T-helper 1 cell treated with Interleukin-12 subunit alpha and Interleukin-12 subunit beta and Interleukin-4 antibody, amounts not matched to agents 30 ng/mL and 1 ng/mL, for 36 hours (primary cell): ENCODE results near the gene ADGRE1. TPM values are rescaled to one million over a fixed set of nuclear protein-coding genes. Genes with fewer than 3 reads are reported as not detected.
"Not testable (repeated sequence)": the region's sequence is repeated elsewhere in the genome, so short reads cannot be mapped to it uniquely, and the experiment has no call there.

Experiments
- intact Hi-C: fragments of 100-400 bp; cut with micrococcal nuclease; formaldehyde crosslinking; loops from one replicate; pipeline ENCODE4 v1.15.1; 2024
- total RNA-seq: library from RNA; stranded (reverse); gene quantifications from 2 replicates; pipeline ENCODE4 v1.2.3, GENCODE V29; 2022

ADGRE1 gene, protein sequence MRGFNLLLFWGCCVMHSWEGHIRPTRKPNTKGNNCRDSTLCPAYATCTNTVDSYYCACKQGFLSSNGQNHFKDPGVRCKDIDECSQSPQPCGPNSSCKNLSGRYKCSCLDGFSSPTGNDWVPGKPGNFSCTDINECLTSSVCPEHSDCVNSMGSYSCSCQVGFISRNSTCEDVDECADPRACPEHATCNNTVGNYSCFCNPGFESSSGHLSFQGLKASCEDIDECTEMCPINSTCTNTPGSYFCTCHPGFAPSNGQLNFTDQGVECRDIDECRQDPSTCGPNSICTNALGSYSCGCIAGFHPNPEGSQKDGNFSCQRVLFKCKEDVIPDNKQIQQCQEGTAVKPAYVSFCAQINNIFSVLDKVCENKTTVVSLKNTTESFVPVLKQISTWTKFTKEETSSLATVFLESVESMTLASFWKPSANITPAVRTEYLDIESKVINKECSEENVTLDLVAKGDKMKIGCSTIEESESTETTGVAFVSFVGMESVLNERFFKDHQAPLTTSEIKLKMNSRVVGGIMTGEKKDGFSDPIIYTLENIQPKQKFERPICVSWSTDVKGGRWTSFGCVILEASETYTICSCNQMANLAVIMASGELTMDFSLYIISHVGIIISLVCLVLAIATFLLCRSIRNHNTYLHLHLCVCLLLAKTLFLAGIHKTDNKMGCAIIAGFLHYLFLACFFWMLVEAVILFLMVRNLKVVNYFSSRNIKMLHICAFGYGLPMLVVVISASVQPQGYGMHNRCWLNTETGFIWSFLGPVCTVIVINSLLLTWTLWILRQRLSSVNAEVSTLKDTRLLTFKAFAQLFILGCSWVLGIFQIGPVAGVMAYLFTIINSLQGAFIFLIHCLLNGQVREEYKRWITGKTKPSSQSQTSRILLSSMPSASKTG
- total RNA-seq = 15.0 and 15.2 TPM in 2 replicates

DNA sequence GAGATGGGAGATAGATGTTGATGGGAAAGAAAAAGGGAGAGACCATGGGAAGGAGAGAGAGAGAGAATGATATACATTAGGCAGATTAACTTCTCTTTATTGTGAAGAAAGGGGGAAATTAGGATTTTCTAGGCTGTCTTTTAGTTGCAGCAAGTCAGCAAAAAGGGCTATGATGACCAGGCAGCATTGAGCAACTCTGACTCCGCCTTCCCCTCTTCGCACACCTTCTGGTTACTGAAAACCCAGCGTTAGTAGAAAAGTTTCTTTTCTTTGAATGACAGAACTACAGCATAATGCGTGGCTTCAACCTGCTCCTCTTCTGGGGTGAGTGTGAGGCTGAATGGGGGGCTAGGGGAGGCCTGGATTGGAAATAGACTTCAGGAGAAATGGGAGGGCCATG lies at the start of gene ADGRE1:
Gene ADGRE1 (plus strand): TSS at position 264 of the 400 bp plus-strand sequence. CDS start 30 bp downstream, at position 294.
- intact Hi-C loops = no loop called here

DNA sequence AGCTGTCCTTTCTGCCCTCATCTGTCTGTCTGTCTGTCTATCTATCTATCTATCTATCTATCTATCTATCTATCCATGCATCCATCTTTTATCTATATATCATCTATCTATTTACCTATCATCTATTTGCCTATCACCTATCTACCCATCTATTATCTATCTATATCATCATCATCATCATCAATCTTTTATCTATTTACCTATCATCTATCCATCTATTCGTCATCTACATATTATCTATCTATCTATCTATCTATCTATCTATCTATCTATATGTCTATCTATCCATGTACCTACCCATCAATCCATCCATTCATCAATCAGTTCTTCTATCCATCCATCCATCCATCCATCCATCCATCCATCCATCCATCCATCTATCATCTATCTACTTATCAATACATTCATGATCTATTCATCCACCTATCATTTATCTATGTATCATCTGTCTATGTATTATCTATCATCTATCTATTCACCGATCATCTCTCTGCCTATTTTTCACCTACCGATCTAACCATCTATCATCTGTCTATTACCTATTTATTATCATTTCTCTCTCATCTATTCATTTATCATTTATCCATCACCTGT lies 49.2 kb upstream of the ADGRE1 start:
- intact Hi-C loops = no loop called here

DNA sequence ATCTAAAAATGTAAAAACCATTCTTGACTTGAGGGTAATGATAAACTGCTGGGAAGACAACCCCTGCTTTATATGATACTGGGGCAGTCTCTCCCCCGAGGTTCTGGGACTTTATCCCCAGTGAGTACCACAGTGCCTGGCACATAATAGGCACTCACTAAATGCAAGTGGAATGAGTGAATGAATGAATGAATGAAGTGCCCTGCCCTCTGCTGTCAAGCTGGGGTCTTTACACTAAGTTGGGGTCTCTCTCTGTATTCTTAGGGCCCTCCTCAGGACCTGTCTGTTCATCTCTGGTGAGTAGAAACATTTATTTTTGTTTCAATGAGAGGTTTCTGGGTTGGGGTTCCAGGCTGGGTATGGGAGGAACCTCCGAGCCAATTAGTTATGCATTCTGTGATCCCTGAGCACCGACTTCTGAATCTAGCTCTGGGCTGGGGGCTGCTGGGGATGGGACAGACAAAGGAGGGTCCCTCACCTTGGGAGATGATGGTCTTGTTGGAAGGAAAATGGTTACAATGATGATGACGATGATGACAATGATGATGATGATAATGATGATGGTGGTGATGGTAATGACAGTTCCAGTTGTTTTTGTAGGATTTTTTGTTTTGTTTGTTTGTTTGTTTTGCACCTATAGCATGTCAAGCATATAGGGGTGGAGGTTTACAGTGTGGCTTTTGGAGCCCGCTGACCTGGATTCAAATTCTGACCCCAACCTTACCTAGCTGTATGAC lies 44.3 kb upstream of the ADGRE1 start:
- intact Hi-C loops = no loop called here

DNA sequence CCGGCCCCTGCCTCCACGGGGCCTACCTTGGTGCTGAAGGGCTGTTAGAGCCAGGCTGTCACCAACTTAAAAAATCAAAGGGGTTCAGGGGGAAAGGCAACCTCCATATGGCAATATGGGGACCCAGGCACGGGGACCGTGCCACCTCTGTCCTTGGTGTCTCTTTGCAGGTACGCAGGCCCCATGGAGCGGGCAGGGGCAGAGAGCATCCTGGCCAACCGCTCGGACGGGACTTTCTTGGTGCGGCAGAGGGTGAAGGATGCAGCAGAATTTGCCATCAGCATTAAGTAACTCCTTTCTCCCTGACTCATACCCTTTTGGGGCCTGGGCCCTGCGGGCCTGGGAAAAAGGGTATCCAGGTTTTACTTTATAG lies 39.6 kb upstream of the ADGRE1 start:
- intact Hi-C loops = no loop called here

DNA sequence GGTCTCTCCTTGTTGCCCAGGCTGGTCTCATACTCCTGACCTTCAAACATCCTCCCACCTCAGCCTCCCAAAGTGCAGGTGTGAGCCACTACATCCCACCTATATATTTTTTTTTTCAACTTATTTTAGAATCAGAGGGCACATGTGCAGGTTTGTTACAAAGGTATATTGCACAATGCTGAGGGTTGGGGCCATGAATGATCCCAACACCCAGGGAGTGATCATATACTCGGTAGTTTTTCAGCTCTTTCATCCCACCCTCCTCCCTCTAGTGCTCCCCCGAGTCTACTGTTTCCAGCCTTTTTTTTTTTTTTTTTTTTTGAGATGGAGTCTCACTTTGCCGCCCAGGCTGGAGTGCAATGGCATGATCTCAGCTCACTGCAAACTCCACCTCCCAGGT lies 38.4 kb upstream of the ADGRE1 start:
- intact Hi-C loops = no loop called here

DNA sequence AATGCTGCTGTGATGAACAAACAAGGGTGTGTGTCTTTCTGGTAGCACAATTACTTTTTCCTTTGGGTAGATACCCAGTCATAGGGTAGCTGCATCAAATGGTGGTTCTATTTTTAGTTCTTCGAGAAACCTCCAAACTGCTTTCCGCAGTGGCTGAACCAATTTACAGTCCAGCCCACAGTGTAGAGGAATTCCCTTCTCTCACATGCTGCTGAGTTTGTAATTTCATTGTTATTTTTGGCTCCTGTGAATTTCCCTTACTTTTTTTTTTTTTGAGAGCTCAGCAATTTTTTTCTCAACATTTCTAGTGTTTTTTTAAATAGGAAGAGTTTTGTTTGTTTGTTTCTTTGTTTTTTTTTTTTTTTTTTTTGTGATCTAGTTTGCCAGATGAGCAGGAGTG lies 37.5 kb upstream of the ADGRE1 start:
- intact Hi-C loops = no loop called here

DNA sequence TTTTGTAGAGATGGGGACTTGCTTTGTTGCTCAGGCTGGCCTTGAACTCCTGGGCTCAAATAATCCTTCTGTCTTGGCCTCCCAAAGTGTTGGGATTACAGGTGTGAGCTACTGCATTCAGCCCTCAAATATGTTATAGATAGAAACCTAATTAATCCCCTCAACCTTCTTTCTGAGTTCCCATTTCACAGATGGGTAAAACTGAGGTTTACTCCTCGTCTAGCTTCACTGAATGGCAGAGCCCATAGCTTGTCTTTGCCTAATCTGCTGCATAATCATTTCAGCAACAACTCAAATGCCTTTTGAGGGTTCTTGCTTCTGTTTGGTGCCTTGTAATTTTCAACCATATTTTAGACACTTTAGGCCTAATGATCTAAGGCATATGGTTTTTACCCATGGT lies 36.0 kb upstream of the ADGRE1 start:
- intact Hi-C loops = no loop called here

DNA sequence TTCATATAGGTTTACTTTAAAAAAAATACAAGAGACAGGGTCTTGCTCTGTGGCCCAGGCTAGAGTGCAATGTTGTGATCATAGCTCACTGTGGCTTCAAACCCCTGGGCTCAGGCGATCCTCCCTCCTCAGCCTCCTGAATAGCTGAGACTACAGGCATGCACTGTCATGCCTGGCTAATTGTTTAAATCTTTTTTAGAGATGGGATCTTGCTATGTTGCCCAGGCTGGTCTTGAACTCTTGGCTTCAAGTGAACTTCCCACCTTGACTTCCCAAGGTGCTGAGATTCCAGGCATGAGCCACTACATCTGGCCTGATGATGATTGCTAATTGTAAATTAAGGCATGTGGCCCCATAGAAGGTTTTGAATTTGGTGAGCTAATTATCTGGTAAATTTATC lies 35.4 kb upstream of the ADGRE1 start:
- intact Hi-C loops = no loop called here

DNA sequence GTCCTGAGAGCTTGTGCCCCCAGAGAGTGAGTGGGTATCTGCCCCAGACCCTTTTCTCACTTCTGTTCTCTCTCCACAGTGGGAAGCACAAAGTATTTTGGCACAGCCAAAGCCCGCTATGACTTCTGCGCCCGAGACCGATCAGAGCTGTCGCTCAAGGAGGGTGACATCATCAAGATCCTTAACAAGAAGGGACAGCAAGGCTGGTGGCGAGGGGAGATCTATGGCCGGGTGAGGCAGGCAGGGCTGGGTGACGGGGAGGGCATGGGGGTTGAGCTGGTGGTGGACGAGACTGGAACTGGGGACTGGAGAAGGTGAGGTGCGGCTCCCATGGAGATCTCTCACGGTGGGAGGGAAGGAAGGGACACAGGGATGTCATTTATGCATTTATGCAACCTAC lies 33.5 kb upstream of the ADGRE1 start:
- intact Hi-C loops = no loop called here

DNA sequence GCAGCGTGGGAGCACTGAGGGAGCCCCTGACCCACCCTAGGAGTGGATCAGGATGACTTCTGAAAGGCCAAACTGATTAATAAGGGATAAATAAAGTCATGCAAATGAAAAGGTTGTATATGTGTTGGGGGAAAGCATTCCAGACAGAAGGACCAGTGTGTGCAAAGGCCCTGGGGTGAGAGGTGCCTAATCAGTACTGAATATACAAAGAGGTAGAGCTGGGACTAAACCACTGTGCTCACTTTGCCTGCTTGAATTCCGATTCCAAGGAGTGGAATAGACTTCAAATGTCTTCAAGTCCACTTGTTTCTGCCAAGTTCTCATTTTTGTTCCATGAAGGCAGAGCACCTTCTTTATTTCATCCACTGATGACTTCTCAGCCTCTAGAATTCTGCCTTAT lies 32.6 kb upstream of the ADGRE1 start:
- intact Hi-C loops = no loop called here

DNA sequence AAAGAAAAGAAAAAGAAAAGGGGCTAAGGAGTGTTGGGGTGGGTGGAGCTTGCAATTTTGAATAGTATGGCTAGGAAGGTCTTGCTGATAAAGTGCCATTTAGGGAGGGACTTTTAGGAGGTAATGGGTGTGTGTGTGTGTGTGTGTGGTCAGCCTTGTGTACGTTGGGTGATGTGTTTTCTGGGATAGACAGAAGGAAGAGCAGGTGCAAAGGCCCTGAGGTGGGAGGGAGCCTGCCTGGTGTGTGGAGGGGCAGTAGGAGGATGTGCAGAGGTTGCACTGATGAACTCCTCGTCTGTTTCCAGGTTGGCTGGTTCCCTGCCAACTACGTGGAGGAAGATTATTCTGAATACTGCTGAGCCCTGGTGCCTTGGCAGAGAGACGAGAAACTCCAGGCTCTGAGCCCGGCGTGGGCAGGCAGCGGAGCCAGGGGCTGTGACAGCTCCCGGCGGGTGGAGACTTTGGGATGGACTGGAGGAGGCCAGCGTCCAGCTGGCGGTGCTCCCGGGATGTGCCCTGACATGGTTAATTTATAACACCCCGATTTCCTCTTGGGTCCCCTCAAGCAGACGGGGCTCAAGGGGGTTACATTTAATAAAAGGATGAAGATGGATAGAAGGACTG lies 30.5 kb upstream of the ADGRE1 start:
- intact Hi-C loops = no loop called here

DNA sequence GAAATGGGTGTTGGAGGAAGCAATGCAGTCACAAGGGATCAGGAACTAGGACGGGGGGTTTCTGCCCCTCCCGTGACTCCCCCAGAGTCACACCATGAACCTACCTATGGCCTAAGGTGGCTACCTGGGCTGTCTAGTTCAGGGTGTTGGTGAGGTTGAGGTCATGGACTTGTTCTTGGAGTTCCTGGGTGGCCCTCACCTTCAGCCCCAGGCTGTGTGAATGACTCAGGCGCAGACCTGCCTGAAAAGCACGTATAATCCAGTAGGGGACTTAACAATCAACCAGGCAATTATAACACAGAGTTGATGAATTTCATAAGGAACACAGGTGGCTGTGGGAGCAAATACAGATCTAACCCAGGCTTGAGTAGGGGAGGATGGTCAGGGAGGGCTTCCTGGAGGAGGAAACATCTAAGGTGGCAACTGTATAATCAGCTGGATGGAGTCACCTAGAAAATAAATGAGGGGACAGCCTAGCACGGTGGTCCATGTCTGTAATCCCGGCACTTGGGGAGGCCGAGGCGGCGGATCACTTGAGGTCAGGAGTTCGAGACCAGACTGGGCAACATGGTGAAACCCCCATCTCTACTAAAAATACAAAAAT lies 25.6 kb upstream of the ADGRE1 start:
- intact Hi-C loops = loop anchor here (1.0 to 5.0 kb wide), 7 partner anchors 29 to 813 kb away; partner anchors contain the start of genes TNFSF14 and TNFSF9

DNA sequence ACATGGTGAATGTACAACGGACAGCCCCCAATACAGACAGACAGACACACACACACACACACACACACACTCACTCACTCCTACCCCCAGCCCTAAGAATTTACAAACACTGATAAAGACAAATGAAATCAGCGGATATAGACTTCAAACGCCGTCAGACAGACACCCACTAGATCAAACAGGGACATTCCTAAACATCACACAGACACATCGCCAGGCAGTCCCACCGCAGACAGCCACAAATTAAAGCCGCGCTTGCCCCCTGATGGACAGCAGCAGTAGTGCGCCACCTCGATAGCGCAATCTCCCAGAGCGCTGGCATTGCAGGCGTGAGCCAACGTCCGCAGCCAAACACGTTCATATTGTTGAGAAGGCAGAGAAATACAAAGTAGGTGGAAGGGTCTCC lies 24.7 kb upstream of the ADGRE1 start:
- intact Hi-C loops = loop anchor here (1.0 to 5.0 kb wide), 20 partner anchors 28 to 814 kb away; partner anchors contain the start of genes ALKBH7, SH2D3A, TNFSF14 and TNFSF9

DNA sequence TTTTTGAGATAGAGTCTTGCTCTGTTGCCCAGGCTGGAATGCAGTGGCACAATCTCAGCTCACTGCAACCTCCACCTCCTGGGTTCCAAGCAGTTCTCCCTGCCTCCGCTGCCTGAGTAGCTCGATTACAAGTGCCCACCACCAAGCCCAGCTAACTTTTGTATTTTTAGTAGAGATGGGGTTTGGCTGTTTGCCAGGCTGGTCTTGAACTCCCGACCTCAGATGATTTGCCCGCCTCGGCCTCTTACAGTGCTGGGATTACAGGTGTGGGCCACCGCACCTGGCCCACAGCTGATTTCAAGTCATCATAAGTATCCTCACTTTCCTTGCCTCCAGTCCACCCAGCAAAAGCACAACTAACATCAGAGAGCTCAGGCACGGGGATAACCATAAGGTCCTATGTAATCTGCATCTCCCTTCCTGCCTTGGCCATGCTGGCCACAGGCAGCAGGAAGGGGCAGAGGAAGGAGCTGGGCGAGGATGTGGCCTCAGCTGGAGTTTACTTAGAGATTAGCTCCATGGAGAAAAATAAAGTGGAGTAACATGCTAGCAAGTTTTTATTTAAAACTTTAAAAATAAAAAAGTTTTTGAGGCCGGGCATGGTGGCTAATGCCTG lies 22.9 kb upstream of the ADGRE1 start:
- intact Hi-C loops = loop anchor here (5.0 kb wide), 1 partner anchor 332 kb away; the partner anchor contains the start of gene TNFSF9

DNA sequence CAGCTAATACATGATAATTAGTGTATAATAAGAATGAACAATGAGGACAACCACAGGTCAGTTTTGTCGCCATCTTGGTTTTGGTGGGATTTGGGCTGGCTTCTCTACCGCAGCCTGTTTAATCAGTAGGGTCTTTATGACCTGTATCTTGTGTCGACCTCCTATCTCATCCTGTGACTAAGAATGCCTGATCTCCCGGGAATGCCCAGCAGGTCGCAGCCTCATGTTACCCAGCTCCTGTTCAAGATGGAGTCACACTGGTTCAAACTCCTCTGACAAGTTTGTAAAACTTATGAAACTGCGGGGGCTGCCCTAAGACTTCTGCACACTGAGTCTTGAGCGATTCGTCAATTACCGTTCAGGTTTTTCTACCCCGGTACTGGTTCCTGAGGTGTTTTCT lies 21.5 kb upstream of the ADGRE1 start:
- intact Hi-C loops = no loop called here

DNA sequence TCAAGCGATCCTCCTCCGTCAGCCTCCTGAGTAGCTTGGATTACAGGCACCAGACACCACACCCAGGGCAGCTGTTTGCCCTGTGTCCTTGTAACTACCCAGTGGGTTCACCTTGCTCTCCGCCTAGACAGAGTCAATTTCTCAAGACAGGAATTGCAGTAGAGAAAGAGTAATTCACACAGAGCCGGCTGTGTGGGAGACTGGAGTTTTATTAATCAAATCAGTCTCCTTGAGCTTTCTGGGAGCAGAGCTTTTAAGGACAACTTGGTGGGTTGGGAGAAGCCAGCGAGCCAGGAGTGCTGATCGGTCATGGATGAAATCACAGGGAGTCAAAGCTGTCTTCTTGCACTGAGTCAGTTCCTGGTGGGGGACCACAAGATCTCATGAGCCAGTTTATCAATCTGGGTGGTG lies 20.6 kb upstream of the ADGRE1 start:
- intact Hi-C loops = no loop called here

DNA sequence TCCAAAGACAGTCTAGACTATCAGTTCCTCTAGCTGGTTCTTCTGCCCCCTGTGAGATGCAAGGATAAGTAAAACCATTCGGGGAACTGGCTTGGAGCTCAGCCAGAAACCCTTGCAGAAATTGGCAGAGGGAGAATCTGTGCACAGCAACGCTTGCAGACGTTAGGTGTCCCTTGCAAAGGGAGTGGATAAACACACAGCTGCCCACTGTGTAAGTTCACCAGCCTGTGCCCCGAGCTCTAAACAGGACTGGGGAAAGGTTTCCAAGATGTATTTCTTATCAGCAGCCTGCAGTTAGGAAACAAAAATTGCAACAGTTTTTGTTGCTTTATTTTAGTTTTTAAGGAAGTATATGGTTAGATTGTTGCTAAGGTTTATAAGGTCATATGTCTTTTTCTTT lies 19.0 kb upstream of the ADGRE1 start:
- intact Hi-C loops = no loop called here

DNA sequence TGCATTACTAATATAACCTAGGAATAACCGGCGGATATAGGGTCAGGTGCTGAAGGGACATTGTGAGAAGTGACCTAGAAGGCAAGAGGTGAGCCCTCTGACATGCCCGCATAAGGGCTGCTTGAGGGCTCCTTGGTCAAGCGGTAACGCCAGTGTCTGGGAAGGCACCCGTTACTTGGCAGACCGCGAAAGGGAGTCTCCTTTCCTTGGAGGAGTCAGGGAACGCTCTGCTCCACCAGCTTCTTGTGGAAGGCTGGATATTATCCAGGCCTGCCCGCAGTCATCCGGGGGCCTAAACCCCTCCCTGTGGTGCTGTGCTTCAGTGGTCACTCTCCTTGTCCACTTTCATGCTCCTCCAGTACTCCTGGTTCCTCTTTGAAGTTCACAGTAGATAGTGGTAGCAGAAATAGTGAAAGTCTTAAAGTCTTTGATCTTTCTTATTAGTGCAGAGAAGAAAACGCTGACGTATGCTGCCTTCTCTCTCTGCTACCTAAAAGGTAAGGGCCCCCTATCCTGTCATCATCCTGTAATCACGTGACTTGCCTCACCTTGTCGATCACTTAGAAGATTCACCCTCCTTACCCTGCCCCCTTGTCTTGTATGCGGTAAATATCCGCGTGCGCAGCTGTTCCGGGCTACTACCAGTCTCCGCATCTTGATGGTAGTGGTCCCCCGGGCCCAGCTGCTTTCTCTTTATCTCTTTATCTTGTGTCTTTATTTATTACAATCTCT lies 18.1 kb upstream of the ADGRE1 start:
- intact Hi-C loops = not testable (repeated sequence)
